HEK293 (cell line): ENCODE data around the gene PRKCZ.

ENCODE experiments used
- CTCF ChIA-PET: fragments of 350-600 bp; formaldehyde crosslinking; extraction: SDS; loops from one replicate; lab custom pipeline; 2021; ENCODE audit warnings: antibody characterized with exemption; lab: Yijun Ruan, JAX
- POLR2A ChIA-PET: fragments of 300-600 bp; formaldehyde crosslinking; extraction: SDS; loops from one replicate; lab custom pipeline; 2020; ENCODE audit warnings: antibody characterized with exemption, inconsistent platforms; lab: Yijun Ruan, JAX
- H3K27ac ChIP-seq: fragments of 200-500 bp; sonication (Bioruptor generic); 2 replicates; pipeline ENCODE4 v1.5.1; 2014; ENCODE audit warnings: low read depth, low read length, control low read depth, inconsistent platforms; ENCODE audit errors: extremely low read depth
- H3K36me3 ChIP-seq, 2 experiments: fragments of 200-500 bp in 1 of 2; sonication (Bioruptor generic) in 1 of 2; 1 replicate in 1 of 2; 2 replicates in 1 of 2; pipeline ENCODE4 v1.5.1; 2014 to 2017; ENCODE audit warnings: inconsistent platforms in 2 of 2, low read length in 2 of 2; ENCODE audit not compliant: control insufficient read depth in 2 of 2, insufficient read depth in 1 of 2
- H3K4me1 ChIP-seq: fragments of 200-500 bp; sonication (Bioruptor generic); 2 replicates; pipeline ENCODE4 v1.5.1; 2014; ENCODE audit warnings: mild to moderate bottlenecking, low read length, inconsistent platforms; ENCODE audit not compliant: control insufficient read depth, insufficient read depth
- H3K4me3 ChIP-seq: 2 replicates; pipeline ENCODE4 v1.5.1; 2011; ENCODE audit warnings: low read depth, mild to moderate bottlenecking, control low read depth, low read length, moderate library complexity
- H3K9me3 ChIP-seq: fragments of 200-500 bp; sonication (Bioruptor generic); 2 replicates; pipeline ENCODE4 v1.5.1; 2014; ENCODE audit warnings: low read depth, low read length, inconsistent platforms; ENCODE audit not compliant: control insufficient read depth, insufficient read depth
- AEBP2 ChIP-seq: fragments of 450-650 bp; formaldehyde crosslinking; IDR thresholded peaks from 2 replicates; pipeline ENCODE4 v1.5.1; 2016; ENCODE audit warnings: missing biosample characterization, missing genetic modification characterization, borderline replicate concordance
- CTCF ChIP-seq: fragments of 450-650 bp; formaldehyde crosslinking; IDR thresholded peaks from 2 replicates; pipeline ENCODE4 v1.5.1; 2016; ENCODE audit warnings: missing biosample characterization, missing genetic modification characterization
- INSM2 ChIP-seq: fragments of 450-650 bp; formaldehyde crosslinking; IDR thresholded peaks from 2 replicates; pipeline ENCODE4 v1.5.1; 2016; ENCODE audit warnings: missing biosample characterization, missing genetic modification characterization
- MZF1 ChIP-seq: fragments of 450-650 bp; formaldehyde crosslinking; IDR thresholded peaks from 2 replicates; pipeline ENCODE4 v1.5.1; 2017; ENCODE audit warnings: missing biosample characterization, missing genetic modification characterization, borderline replicate concordance
- PATZ1 ChIP-seq: fragments of 450-650 bp; formaldehyde crosslinking; IDR thresholded peaks from 2 replicates; pipeline ENCODE4 v1.5.1; 2016; ENCODE audit warnings: missing biosample characterization, missing genetic modification characterization
- PRDM10 ChIP-seq: fragments of 450-650 bp; formaldehyde crosslinking; IDR thresholded peaks from 2 replicates; pipeline ENCODE4 v1.5.1; 2016; ENCODE audit warnings: missing biosample characterization, missing genetic modification characterization
- RBAK ChIP-seq: fragments of 450-650 bp; formaldehyde crosslinking; IDR thresholded peaks from 2 replicates; pipeline ENCODE4 v1.5.1; 2016; ENCODE audit warnings: missing biosample characterization, missing genetic modification characterization
- YY2 ChIP-seq: fragments of 450-650 bp; formaldehyde crosslinking; IDR thresholded peaks from 2 replicates; pipeline ENCODE4 v1.5.1; 2016; ENCODE audit warnings: missing biosample characterization, missing genetic modification characterization
- ZBTB11 ChIP-seq: fragments of 450-650 bp; formaldehyde crosslinking; conservative IDR thresholded peaks from 2 replicates; pipeline ENCODE4 v1.5.1; 2016; ENCODE audit warnings: low read depth, missing biosample characterization, missing genetic modification characterization
- ZNF133 ChIP-seq: fragments of 450-650 bp; formaldehyde crosslinking; IDR thresholded peaks from 2 replicates; pipeline ENCODE4 v1.5.1; 2016; ENCODE audit warnings: missing biosample characterization, missing genetic modification characterization
- ZNF155 ChIP-seq: fragments of 450-650 bp; formaldehyde crosslinking; IDR thresholded peaks from 2 replicates; pipeline ENCODE4 v1.5.1; 2016; ENCODE audit warnings: missing biosample characterization, missing genetic modification characterization
- ZNF223 ChIP-seq: fragments of 450-650 bp; formaldehyde crosslinking; IDR thresholded peaks from 2 replicates; pipeline ENCODE4 v1.5.1; 2016; ENCODE audit warnings: missing biosample characterization, missing genetic modification characterization
- ZNF362 ChIP-seq: fragments of 450-650 bp; formaldehyde crosslinking; IDR thresholded peaks from 2 replicates; pipeline ENCODE4 v1.5.1; 2016; ENCODE audit warnings: missing biosample characterization, missing genetic modification characterization
- ZNF423 ChIP-seq: fragments of 450-650 bp; formaldehyde crosslinking; IDR thresholded peaks from 2 replicates; pipeline ENCODE4 v1.5.1; 2016; ENCODE audit warnings: missing biosample characterization, missing genetic modification characterization
- ZNF610 ChIP-seq: fragments of 450-650 bp; formaldehyde crosslinking; IDR thresholded peaks from 2 replicates; pipeline ENCODE4 v1.5.1; 2016; ENCODE audit warnings: missing biosample characterization, missing genetic modification characterization, borderline replicate concordance
- ZNF645 ChIP-seq: fragments of 450-650 bp; formaldehyde crosslinking; IDR thresholded peaks from 2 replicates; pipeline ENCODE4; 2016; ENCODE audit warnings: missing biosample characterization, missing genetic modification characterization
- ZNF843 ChIP-seq: fragments of 450-650 bp; formaldehyde crosslinking; IDR thresholded peaks from 2 replicates; pipeline ENCODE4 v1.5.1; 2016; ENCODE audit warnings: missing biosample characterization, missing genetic modification characterization
- ZSCAN30 ChIP-seq: fragments of 450-650 bp; IDR thresholded peaks from 2 replicates; pipeline ENCODE4 v1.5.1; 2018; ENCODE audit warnings: missing biosample characterization, mild to moderate bottlenecking, missing genetic modification characterization, moderate library complexity
- ZSCAN5A ChIP-seq: fragments of 450-650 bp; formaldehyde crosslinking; IDR thresholded peaks from 2 replicates; pipeline ENCODE4 v1.5.1; 2016; ENCODE audit warnings: missing biosample characterization, missing genetic modification characterization

Gene PRKCZ

GRCh38 chr1:2093636-2094035, 43.4 kb downstream of the PRKCZ start:
- Histone ChIP-seq H3K36me3 (peaks cover 0 to 19% of the 10 kb centered on the region in 2 experiments; a peak in 1 of 3 replicates), H3K4me3 (no peak overlapping the region), H3K9me3 (no peaks in the 10 kb centered on the region), H3K27ac (no peak overlapping the region), H3K4me1 (no peaks in the 10 kb centered on the region)
- ChIA-PET POLR2A (no interaction called here), CTCF (no interaction called here)
- TF ChIP-seq YY2 (tag by site-specific recombination) (no peak), AEBP2 (tag by site-specific recombination) (no peak), CTCF (tag by site-specific recombination) (no peak), ZNF645 (tag by site-specific recombination) (no peak), PATZ1 (no peak), PRDM10 (tag by site-specific recombination) (no peak), MZF1 (tag by site-specific recombination) (no peak), ZBTB11 (no peak), ZSCAN5A (no peak), ZNF133 (tag by site-specific recombination) (no peak), ZSCAN30 (tag by site-specific recombination) (no peak), ZNF362 (tag by site-specific recombination) (no peak), ZNF223 (tag by site-specific recombination) (no peak), ZNF155 (tag by site-specific recombination) (no peak), ZNF423 (tag by site-specific recombination) (no peak), RBAK (no peak), ZNF843 (tag by site-specific recombination) (no peak), ZNF610 (tag by site-specific recombination) (no peak), INSM2 (tag by site-specific recombination) (no peak)
